H9 (cell line): ENCODE measurements around the gene QARS1. TPM values are rescaled to one million over a fixed set of nuclear protein-coding genes. Genes with fewer than 3 reads are reported as not detected.

Source experiments
- DNase-seq: peaks from one replicate; pipeline ENCODE4 v3.0.0-alpha.2; 2017
- H2AFZ ChIP-seq: one replicate; pipeline ENCODE4 v1.6.1; 2013; ENCODE audit warnings: mild to moderate bottlenecking, low read length, control low read depth, moderate library complexity
- H2AK5ac ChIP-seq: 2 replicates; pipeline ENCODE4 v1.6.1; 2013; ENCODE audit warnings: low read length, control low read depth, mixed read lengths; ENCODE audit not compliant: insufficient read length
- H2BK120ac ChIP-seq: one replicate; pipeline ENCODE4 v1.6.1; 2013; ENCODE audit warnings: low read depth, mild to moderate bottlenecking, low read length, control low read depth, inconsistent platforms; ENCODE audit not compliant: poor library complexity, severe bottlenecking
- H2BK12ac ChIP-seq: 2 replicates; pipeline ENCODE4 v1.6.1; 2013; ENCODE audit warnings: low read length, control low read depth, mixed read lengths, low read depth; ENCODE audit not compliant: insufficient read length
- H2BK15ac ChIP-seq: 2 replicates; pipeline ENCODE4 v1.6.1; 2013; ENCODE audit warnings: low read depth, low read length, control low read depth
- H2BK20ac ChIP-seq: one replicate; pipeline ENCODE4 v1.6.1; 2013; ENCODE audit warnings: low read depth, mild to moderate bottlenecking, low read length, control low read depth, inconsistent platforms; ENCODE audit not compliant: poor library complexity, severe bottlenecking
- H2BK5ac ChIP-seq: 2 replicates; pipeline ENCODE4 v1.6.1; 2013; ENCODE audit warnings: low read length, control low read depth, mixed read lengths; ENCODE audit not compliant: insufficient read length
- H3K14ac ChIP-seq: 2 replicates; pipeline ENCODE4 v1.6.1; 2013; ENCODE audit warnings: low read length, control low read depth; ENCODE audit not compliant: insufficient read depth
- H3K18ac ChIP-seq: 2 replicates; pipeline ENCODE4 v1.6.1; 2013; ENCODE audit warnings: low read depth, mild to moderate bottlenecking, mixed read lengths, low read length, control low read depth; ENCODE audit not compliant: insufficient read length
- H3K23ac ChIP-seq: 2 replicates; pipeline ENCODE4 v1.6.1; 2013; ENCODE audit warnings: low read length, control low read depth, mixed read lengths, low read depth; ENCODE audit not compliant: insufficient read length
- H3K23me2 ChIP-seq: 2 replicates; pipeline ENCODE4 v1.6.1; 2013; ENCODE audit warnings: low read depth, mild to moderate bottlenecking, mixed read lengths, low read length, control low read depth; ENCODE audit not compliant: insufficient read length, poor library complexity, severe bottlenecking
- H3K27ac ChIP-seq: 2 replicates; pipeline ENCODE4 v1.5.1; 2013; ENCODE audit warnings: low read length, control low read depth, mixed read lengths, low read depth; ENCODE audit not compliant: insufficient read length
- H3K27me3 ChIP-seq: 2 replicates; pipeline ENCODE4 v1.6.1; 2013; ENCODE audit warnings: low read length, control low read depth, inconsistent platforms; ENCODE audit not compliant: insufficient read depth
- H3K4ac ChIP-seq: 2 replicates; pipeline ENCODE4 v1.6.1; 2013; ENCODE audit warnings: low read depth, mild to moderate bottlenecking, control low read depth, inconsistent platforms, low read length, moderate library complexity
- H3K4me1 ChIP-seq: 2 replicates; pipeline ENCODE4 v1.6.1; 2013; ENCODE audit warnings: low read length, control low read depth, inconsistent platforms; ENCODE audit not compliant: insufficient read depth
- H3K4me2 ChIP-seq: 2 replicates; pipeline ENCODE4 v1.6.1; 2013; ENCODE audit warnings: low read length, control low read depth, mixed read lengths; ENCODE audit not compliant: insufficient read length, insufficient read depth
- H3K56ac ChIP-seq: 2 replicates; pipeline ENCODE4 v1.6.1; 2013; ENCODE audit warnings: low read depth, mild to moderate bottlenecking, mixed read lengths, low read length, control low read depth; ENCODE audit not compliant: insufficient read length
- H3K79me1 ChIP-seq: 2 replicates; pipeline ENCODE4 v1.6.1; 2013; ENCODE audit warnings: low read depth, mild to moderate bottlenecking, moderate library complexity, low read length, control low read depth, inconsistent platforms; ENCODE audit not compliant: insufficient read depth, poor library complexity, severe bottlenecking
- H3K79me2 ChIP-seq: 2 replicates; pipeline ENCODE4 v1.6.1; 2013; ENCODE audit warnings: low read length, control low read depth, inconsistent platforms; ENCODE audit not compliant: insufficient read depth
- H3K9ac ChIP-seq: 2 replicates; pipeline ENCODE4 v1.6.1; 2013; ENCODE audit warnings: low read length, control low read depth, mixed read lengths; ENCODE audit not compliant: insufficient read length; ENCODE audit errors: extremely low read depth
- H3K9me3 ChIP-seq: one replicate; pipeline ENCODE4 v1.6.1; 2013; ENCODE audit warnings: low read depth, low read length, inconsistent platforms; ENCODE audit not compliant: control insufficient read depth
- H3T11ph ChIP-seq: one replicate; pipeline ENCODE4 v1.6.1; 2013; ENCODE audit warnings: mild to moderate bottlenecking, low read length, control low read depth, inconsistent platforms
- H4K20me1 ChIP-seq: one replicate; pipeline ENCODE4 v1.6.1; 2013; ENCODE audit not compliant: control insufficient read depth, insufficient read length, insufficient read depth
- H4K5ac ChIP-seq: 2 replicates; pipeline ENCODE4 v1.6.1; 2013; ENCODE audit warnings: low read depth, mild to moderate bottlenecking, mixed read lengths, low read length, control low read depth; ENCODE audit not compliant: insufficient read length
- H4K8ac ChIP-seq: replicated peaks from 2 replicates; pipeline ENCODE4 v1.6.1; 2013; ENCODE audit warnings: low read length, control low read depth, mixed read lengths, low read depth; ENCODE audit not compliant: insufficient read length
- H4K91ac ChIP-seq: 2 replicates; pipeline ENCODE4 v1.6.1; 2013; ENCODE audit warnings: low read depth, mild to moderate bottlenecking, moderate library complexity, mixed read lengths, low read length, control low read depth; ENCODE audit not compliant: insufficient read length
- H3K27ac Mint-ChIP-seq, 3 experiments: 2 replicates in 2 of 3; 3 replicates in 1 of 3; pipeline ENCODE4 v1.8.0; 2020 to 2021; ENCODE audit warnings: mixed read lengths in 3 of 3, mild to moderate bottlenecking in 1 of 3, moderate library complexity in 1 of 3
- H3K27me3 Mint-ChIP-seq: 2 replicates; pipeline ENCODE4 v1.8.0; 2021; ENCODE audit warnings: low read depth, mild to moderate bottlenecking, moderate library complexity, mixed read lengths
- H3K36me3 Mint-ChIP-seq, 3 experiments: 2 replicates in 2 of 3; 3 replicates in 1 of 3; pipeline ENCODE4 v1.8.0; 2020 to 2021; ENCODE audit warnings: low read depth in 3 of 3, mixed read lengths in 3 of 3; ENCODE audit not compliant: insufficient read depth in 1 of 3
- H3K4me1 Mint-ChIP-seq, 2 experiments: 2 replicates each; pipeline ENCODE4 v1.8.0; 2020; ENCODE audit warnings: mixed read lengths in 2 of 2
- H3K4me3 Mint-ChIP-seq, 2 experiments: 2 replicates in 1 of 2; 3 replicates in 1 of 2; pipeline ENCODE4 v1.8.0; 2020 to 2021; ENCODE audit warnings: mild to moderate bottlenecking in 2 of 2, mixed read lengths in 2 of 2, moderate library complexity in 1 of 2
- H3K9me3 Mint-ChIP-seq, 2 experiments: 2 replicates in 1 of 2; 3 replicates in 1 of 2; pipeline ENCODE4 v1.8.0; 2020; ENCODE audit warnings: mild to moderate bottlenecking in 2 of 2, mixed read lengths in 2 of 2, moderate library complexity in 1 of 2
- WGBS: extraction: QIAGEN DNeasy Blood & Tissue Kit; methylation state at CpG from one replicate; pipeline ENCODE4 v1.1.7; 2013; ENCODE audit warnings: missing lambda C conversion rate, low lambda C conversion rate, mixed read lengths; ENCODE audit not compliant: insufficient read length; ENCODE audit errors: extremely low coverage; 5-methylcytosine and 5-hydroxymethylcytosine counted together
- total RNA-seq: library from RNA; stranded (reverse); gene quantifications from 2 replicates; pipeline ENCODE4 v1.2.1, GENCODE V29; 2021
- TF ChIP-seq, protein P1 (sequence below): fragments of 200-600 bp; sonication (generic); conservative IDR thresholded peaks from 3 replicates; pipeline ENCODE4 v1.8.0; 2021; ENCODE audit warnings: antibody characterized with exemption, mild to moderate bottlenecking

Gene QARS1
- total RNA-seq, 1 experiment from 2014 or later = 390 TPM

DNA sequence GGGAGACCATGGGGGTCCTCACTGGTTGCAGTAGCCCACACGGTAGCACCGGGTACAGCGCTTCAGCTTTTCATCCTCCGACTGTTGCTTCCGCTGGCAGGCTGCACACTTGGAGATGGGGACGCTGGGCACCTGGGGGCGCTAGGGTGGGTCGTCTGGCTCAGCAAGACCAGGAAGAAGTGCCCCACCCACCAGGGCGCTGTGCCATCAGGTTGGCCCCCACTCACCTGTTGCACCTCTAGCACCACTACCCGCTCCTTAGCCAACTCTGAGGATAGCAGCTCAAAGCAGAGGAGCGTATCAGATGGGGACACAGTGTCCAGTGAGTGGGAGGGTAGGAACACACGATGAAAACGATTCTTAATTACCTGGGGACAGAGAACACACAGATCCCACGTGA is 7.7 kb upstream of the QARS1 start:
- Histone ChIP-seq H2BK20ac (no peak overlapping the region), H3K23me2 (no peaks in the 10 kb centered on the region), H3K4ac (no peak overlapping the region), H4K8ac (no peak overlapping the region), H2BK15ac (no peak overlapping the region), H3K79me1 (no peaks in the 10 kb centered on the region), H2BK120ac (no peak overlapping the region), H2AK5ac (no peak overlapping the region), H3K4me2 (no peak overlapping the region), H3K9me3 (no peaks in the 10 kb centered on the region), H4K91ac (no peak overlapping the region), H3K14ac (no peak overlapping the region), H3K4me1 (no peaks in the 10 kb centered on the region), H3K9ac (no peak overlapping the region), H4K20me1 (no peaks in the 10 kb centered on the region), H3K56ac (no peak overlapping the region), H3T11ph (no peak overlapping the region), H3K27ac (no peak overlapping the region), H3K27me3 (no peaks in the 10 kb centered on the region), H3K18ac (no peak overlapping the region), H3K23ac (no peak overlapping the region), H2AFZ (no peak overlapping the region), H3K79me2 (no peaks in the 10 kb centered on the region), H4K5ac (no peak overlapping the region), H2BK5ac (no peak overlapping the region), H2BK12ac (no peak overlapping the region)
- Mint-ChIP-seq H3K27me3 (no peaks in the 10 kb centered on the region), H3K27ac (no peak overlapping the region), H3K4me1 (no peaks in the 10 kb centered on the region), H3K4me3 (no peak overlapping the region), H3K36me3 (peaks cover 42 to 81% (median 77%) of the 10 kb centered on the region in 3 experiments), H3K9me3 (no peaks in the 10 kb centered on the region)
- no peak for DNase-seq
- TF ChIP-seq, protein P1, sequence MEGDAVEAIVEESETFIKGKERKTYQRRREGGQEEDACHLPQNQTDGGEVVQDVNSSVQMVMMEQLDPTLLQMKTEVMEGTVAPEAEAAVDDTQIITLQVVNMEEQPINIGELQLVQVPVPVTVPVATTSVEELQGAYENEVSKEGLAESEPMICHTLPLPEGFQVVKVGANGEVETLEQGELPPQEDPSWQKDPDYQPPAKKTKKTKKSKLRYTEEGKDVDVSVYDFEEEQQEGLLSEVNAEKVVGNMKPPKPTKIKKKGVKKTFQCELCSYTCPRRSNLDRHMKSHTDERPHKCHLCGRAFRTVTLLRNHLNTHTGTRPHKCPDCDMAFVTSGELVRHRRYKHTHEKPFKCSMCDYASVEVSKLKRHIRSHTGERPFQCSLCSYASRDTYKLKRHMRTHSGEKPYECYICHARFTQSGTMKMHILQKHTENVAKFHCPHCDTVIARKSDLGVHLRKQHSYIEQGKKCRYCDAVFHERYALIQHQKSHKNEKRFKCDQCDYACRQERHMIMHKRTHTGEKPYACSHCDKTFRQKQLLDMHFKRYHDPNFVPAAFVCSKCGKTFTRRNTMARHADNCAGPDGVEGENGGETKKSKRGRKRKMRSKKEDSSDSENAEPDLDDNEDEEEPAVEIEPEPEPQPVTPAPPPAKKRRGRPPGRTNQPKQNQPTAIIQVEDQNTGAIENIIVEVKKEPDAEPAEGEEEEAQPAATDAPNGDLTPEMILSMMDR = no peak
- WGBS = no CpG with 5 or more reads among the region's 14 CpGs
